ENCODE results near the gene GPC6.

GPC6 gene

GRCh38 chr13:93559718-93560117 is 333.1 kb downstream of the GPC6 start:
- TF ChIP-seq GATA3 (IDR thresholded peaks at IDR 0.05; ENCODE audit: low read depth, low read length) (no peak), GATA2 (IDR thresholded peaks at IDR 0.05; ENCODE audit: low read depth, low read length) (no peak)

- TF ChIP-seq GATA2 (IDR thresholded peaks at IDR 0.05; ENCODE audit: low read depth, low read length) (no peak), GATA3 (IDR thresholded peaks at IDR 0.05; ENCODE audit: low read depth, low read length) (no peak)
Observed at GRCh38 chr13:93561576-93562225, 335.1 kb downstream of the GPC6 start.

DNA sequence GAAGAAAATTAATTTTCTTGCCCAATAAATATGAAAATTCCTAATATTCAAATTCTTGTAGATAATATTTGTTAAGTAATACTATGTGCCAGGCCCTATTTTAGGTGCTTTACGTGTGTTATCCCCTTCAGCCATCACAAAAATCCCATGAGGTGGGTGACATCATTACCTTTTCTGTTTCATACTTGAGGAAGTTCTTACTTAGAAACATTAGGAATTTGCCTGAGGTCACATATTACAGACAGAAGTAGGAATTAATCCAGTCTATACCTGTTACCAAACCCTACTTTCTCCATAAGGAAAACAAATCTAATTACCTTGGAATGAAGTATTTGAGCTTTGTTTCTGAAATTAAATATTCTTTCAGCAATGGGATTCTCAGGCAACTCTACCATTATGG is 336.1 kb downstream of the GPC6 start:
- no peak for TF ChIP-seq GATA3 (IDR thresholded peaks at IDR 0.05; ENCODE audit: low read depth, low read length)
- TF ChIP-seq GATA2 (IDR thresholded peaks at IDR 0.05; ENCODE audit: low read depth, low read length), result no peak

DNA sequence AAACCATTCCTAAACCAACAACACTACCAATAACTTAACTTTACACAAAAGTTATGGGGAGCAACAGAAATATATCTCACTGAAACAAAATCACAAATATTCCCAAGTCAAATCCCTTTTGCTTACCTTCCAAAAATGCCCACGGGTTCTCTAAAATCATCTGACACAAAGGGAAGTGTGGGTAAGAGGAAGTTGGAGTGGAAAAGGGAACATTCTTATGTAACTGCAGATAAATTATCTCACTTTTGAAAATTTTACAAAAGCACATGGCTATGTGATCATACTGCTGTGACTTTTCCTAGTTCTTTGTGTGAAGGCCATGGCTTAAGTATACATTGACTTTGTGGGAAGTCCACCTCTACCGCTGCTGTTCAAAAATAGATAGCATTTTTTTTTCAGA is 350.5 kb downstream of the GPC6 start:
- TF ChIP-seq GATA3 (IDR thresholded peaks at IDR 0.05; ENCODE audit: low read depth, low read length), result no peak
- no peak for TF ChIP-seq GATA2 (IDR thresholded peaks at IDR 0.05; ENCODE audit: low read depth, low read length)

DNA sequence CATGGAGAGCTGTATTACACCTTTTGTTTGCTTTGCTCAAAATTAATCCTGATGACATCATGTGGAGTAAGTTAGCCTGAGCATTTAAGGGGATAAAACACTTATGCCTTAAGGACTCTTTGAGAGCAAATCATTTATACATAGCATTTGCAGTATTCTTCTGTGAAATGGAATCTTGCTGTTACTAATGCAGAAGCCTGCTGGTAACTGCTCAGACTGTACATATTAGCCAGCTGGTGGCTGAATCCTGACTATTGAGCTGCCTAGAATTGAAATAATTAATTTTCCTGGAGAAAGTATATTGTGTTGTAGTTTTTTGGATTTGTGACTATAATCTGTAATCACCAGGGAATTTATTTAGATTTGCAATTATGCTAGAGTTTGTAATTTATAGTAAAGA is 363.2 kb downstream of the GPC6 start:
- TF ChIP-seq GATA3 (IDR thresholded peaks at IDR 0.05; ENCODE audit: low read depth, low read length) (no peak), GATA2 (IDR thresholded peaks at IDR 0.05; ENCODE audit: low read depth, low read length) (no peak)

DNA sequence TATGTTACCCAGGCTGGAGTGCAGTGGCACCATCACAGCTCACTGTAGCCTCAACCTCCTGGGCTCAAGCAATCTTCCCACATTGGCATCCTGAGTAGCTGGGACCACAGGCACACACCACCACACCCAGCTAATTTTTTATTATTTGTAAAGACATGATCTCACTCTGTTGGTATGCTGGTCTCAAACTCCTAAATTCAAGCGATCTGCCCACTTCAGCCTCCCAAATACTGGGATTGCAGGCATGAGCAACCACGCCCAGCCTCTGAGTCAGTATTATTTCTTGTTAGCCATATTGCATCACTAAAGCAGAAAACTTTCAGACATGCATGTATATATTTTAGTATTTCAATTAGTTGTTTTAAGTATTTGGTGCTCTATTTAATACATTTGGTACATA is 376.4 kb downstream of the GPC6 start:
- TF ChIP-seq GATA2 (IDR thresholded peaks at IDR 0.05; ENCODE audit: low read depth, low read length), result no peak
- no peak for TF ChIP-seq GATA3 (IDR thresholded peaks at IDR 0.05; ENCODE audit: low read depth, low read length)

DNA sequence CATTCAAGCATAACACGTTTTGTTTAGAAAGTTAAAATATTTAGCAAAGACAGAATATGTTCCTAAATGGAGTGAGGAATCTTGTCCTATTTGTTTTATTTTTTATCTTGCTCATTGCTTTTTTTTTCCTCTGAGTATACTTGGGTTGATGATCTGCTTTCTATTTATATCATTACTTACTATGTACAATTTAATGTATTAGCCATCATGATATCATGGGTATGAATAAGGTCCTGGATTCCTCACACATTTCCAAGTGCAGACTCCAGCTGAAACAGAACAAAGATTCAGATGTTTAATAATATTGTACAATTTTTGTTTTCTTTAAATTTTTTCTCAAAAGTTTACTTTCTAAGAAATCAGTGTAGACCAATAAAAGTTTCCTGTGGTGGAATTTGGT is 388.2 kb downstream of the GPC6 start:
- no peak for TF ChIP-seq GATA3 (IDR thresholded peaks at IDR 0.05; ENCODE audit: low read depth, low read length)
- no peak for TF ChIP-seq GATA2 (IDR thresholded peaks at IDR 0.05; ENCODE audit: low read depth, low read length)

DNA sequence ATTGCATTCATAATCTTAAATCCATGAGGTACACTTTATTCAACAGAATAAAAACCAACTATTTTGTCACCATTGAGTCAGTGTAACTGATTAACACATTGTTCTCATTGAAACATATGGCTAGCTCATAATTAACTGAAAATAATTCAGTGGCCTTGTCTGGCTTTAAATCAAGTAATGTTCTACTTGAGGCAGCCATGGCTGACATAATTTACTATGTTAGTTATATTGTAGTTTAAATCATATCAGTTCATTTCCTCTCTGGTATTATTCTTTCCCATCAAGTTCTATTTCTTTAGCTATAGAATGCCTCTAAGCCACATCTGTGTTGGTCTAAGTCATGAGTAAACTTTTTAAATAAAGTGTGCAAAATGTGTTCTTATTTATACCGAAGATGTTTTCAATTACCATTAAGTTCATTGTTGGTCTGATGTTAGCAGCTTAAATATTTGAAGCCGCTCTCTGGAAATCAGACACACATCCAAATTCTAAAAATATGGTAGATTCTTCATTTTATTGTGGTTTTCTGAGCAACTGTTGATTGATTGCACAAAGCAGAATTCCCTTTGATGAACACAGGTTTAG is 393.7 kb downstream of the GPC6 start:
- TF ChIP-seq GATA2 (IDR thresholded peaks at IDR 0.05; ENCODE audit: low read depth, low read length) (no peak), GATA3 (IDR thresholded peaks at IDR 0.05; ENCODE audit: low read depth, low read length) (no peak)

DNA sequence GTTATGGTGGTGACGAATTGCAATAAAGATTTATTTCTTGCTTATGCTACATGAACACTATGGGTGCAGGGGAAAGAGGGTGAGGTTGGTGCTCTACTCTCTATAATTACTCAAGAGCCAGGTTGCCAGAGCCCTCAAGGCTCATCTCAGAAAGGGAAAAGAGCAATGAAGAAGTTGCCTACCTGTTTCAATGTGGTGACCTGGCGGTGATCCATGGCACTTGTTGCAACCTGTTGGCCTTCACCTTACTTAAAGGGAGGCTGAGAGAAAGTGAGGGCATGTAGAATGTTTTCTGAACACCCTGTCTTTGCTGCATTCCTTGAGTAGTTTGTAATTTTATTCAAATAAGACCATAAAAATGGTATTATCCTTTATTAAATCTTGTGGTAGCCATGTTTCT is 394.4 kb downstream of the GPC6 start:
- TF ChIP-seq GATA3 (IDR thresholded peaks at IDR 0.05; ENCODE audit: low read depth, low read length) (no peak), GATA2 (IDR thresholded peaks at IDR 0.05; ENCODE audit: low read depth, low read length) (no peak)

DNA sequence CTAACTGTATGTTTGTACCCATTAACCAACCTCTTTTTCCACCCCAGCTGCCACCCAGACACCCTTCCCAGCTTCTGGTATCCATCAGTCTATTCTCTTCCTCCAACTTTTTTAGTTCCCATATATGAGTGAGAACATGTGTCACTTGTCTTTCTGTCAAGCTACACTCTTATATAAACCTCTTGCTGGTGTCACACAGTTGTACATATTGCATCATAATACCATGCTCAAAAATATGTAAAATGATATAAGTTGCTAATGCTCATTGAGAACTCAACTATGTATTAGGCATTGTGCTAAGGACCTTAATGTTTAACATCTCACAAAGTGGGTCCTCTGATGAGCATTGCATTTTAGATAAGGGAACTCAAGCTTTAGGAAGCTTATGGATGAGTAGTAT is 395.4 kb downstream of the GPC6 start:
- TF ChIP-seq GATA2 (IDR thresholded peaks at IDR 0.05; ENCODE audit: low read depth, low read length) (no peak), GATA3 (IDR thresholded peaks at IDR 0.05; ENCODE audit: low read depth, low read length) (no peak)

DNA sequence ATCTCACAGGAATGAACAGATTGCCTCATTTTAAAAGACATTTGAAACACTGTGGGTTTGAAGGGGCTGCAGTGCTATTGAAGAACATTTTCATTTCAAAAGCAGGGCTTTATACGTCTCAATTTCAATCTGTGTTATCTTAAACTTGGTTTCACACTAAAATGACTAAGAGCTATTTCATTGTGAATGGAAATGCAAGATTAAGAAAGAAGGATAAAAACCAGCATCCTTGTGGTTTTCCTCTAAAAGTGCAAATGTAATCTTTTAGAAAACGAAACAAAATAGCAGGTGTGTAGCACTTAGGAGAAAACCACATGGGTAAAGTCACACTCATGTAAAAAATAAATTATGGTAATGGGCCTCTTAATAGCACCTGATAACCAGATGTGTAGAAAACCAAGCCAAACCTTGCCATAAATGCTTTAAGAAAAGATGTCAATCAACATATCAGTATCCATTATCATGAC is 397.7 kb downstream of the GPC6 start:
- TF ChIP-seq GATA3 (IDR thresholded peaks at IDR 0.05; ENCODE audit: low read depth, low read length), result no peak
- TF ChIP-seq GATA2 (IDR thresholded peaks at IDR 0.05; ENCODE audit: low read depth, low read length), result no peak

DNA sequence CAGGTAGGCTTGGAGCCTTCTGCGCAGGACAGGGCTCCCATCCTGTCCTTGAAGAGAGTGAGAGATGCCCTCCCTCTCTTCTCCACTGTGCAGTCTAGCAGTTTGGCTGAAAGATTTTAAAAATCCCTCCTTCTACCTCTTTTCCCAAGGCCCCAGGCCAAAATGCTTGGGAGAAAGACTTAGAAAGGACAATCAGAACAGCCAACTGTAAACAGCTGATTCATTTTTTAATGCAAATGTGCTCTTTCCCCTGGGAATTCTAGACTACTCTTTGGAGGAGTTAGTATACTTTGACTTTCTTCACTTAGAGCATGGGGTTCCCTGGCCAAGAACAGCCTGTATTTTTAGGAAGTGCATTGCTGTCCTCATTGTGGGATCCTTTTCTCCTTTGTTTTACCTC is 398.9 kb downstream of the GPC6 start:
- TF ChIP-seq GATA2 (IDR thresholded peaks at IDR 0.05; ENCODE audit: low read depth, low read length), result no peak
- TF ChIP-seq GATA3 (IDR thresholded peaks at IDR 0.05; ENCODE audit: low read depth, low read length), result no peak

DNA sequence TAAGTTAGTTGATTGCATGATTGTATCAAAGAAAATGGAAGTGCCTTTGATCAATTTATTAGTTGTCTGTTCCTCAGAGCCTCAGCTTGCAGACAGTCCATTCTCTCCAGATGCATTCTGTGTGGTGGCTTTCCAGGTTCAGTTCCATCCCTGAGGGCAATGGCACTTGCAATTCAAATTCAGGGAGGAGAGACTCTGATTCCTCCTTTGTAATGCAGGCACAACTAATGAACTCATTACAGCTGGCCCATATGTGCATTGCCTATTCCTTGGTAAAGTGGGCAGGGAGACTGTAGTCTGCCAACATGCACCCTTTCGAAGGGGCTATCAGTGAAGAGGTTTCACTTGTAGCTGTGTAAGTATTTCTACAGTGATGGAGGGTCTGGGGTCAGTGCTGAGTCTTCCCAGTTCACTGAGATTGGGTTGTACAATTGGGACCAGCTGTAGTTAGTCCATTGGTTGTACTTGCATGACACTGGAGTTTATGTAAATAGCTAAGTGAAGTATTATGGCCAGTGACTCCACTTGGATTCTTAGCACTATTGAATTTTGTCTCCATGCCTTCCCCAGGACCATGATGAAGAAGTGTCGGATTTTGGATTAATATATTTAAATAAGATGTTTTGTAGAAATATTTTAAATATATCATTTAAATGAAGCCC is 401.7 kb downstream of the GPC6 start:
- no peak for TF ChIP-seq GATA2 (IDR thresholded peaks at IDR 0.05; ENCODE audit: low read depth, low read length)

DNA sequence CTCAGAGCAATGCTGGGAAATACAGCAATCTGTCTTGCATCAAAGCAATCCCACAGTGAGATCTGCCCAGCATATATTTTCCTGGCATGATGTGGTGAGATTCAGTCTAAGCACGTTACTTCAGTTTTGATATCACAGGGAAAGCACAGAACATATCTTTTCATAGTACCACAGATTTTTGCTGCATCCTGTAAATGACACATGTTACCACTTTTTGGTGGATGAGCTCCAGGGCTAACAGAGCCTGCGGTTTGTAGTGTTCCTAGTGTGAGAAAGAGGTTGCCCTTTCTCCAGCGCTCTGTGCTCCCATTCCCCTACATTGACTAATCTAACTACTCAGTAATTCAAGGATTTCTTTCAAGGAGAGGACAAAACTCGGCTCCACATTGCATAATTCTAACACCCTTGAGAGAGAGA is 409.0 kb downstream of the GPC6 start:
- TF ChIP-seq GATA3 (IDR thresholded peaks at IDR 0.05; ENCODE audit: low read depth, low read length) (no peak), GATA2 (IDR thresholded peaks at IDR 0.05; ENCODE audit: low read depth, low read length) (no peak)

DNA sequence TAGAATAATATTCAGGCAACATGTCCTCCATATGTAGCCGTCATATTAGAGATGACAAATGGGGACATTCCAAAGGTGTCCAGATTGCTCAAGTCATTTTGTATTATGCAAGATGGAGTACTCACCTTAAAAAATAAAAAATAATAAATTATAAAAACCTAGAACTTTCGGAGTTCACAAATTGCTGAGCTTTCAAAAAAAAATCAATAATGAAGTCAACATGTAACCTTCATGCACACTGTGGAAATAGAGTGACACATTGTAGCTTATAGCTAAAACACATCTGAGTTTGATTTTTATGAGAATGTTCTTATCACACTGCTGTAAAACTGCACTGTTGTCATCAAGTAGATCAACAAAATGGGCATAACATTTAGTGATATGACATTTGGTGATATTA is 411.2 kb downstream of the GPC6 start:
- TF ChIP-seq GATA2 (IDR thresholded peaks at IDR 0.05; ENCODE audit: low read depth, low read length), result no peak
- no peak for TF ChIP-seq GATA3 (IDR thresholded peaks at IDR 0.05; ENCODE audit: low read depth, low read length)

Measured in SH-SY5Y (cell line).